Lung (tissue), 12 donors: Measurements from ENCODE around the gene LAMA3. TPM values are rescaled to one million over a fixed set of nuclear protein-coding genes. Genes with fewer than 3 reads are reported as not detected.

Source experiments
- ATAC-seq: fragments of 200-7000 bp; cut with Tn5 transposase; one replicate; pipeline ENCODE4 v1.9.1; 2020; ENCODE audit warnings: moderate number of reproducible peaks; ENCODE audit not compliant: insufficient read depth, low FRiP score
- DNase-seq, 3 donors: peaks; one replicate each; pipeline ENCODE4 v3.0.0-alpha.2; 2013 to 2017
- H3K27ac ChIP-seq, 2 donors: one replicate each; pipeline ENCODE4 v1.5.1; 2013; ENCODE audit warnings: mild to moderate bottlenecking in 2 of 2, moderate library complexity in 2 of 2, control low read depth in 1 of 2, inconsistent platforms in 1 of 2, low read depth in 1 of 2, low read length in 1 of 2
- H3K27me3 ChIP-seq, 3 donors: one replicate each; pipeline ENCODE4 v1.5.1; 2013; ENCODE audit warnings: low read length in 2 of 3; ENCODE audit not compliant: control insufficient read depth in 3 of 3, insufficient read depth in 3 of 3
- H3K36me3 ChIP-seq, 4 donors: one replicate each; pipeline ENCODE4 v1.5.1; 2013; ENCODE audit warnings: low read length in 4 of 4, mild to moderate bottlenecking in 1 of 4, moderate library complexity in 1 of 4; ENCODE audit not compliant: control insufficient read depth in 4 of 4, insufficient read depth in 4 of 4
- H3K4me1 ChIP-seq, 5 donors: one replicate each; pipeline ENCODE4 v1.5.1; 2013; ENCODE audit warnings: low read length in 5 of 5, mild to moderate bottlenecking in 2 of 5, moderate library complexity in 1 of 5; ENCODE audit not compliant: control insufficient read depth in 5 of 5, insufficient read depth in 5 of 5
- H3K4me3 ChIP-seq: one replicate; pipeline ENCODE4 v1.5.1; 2013; ENCODE audit warnings: mild to moderate bottlenecking, control low read depth, moderate library complexity
- H3K9ac ChIP-seq, 2 donors: one replicate each; pipeline ENCODE4 v1.5.1; 2013; ENCODE audit warnings: low read length in 2 of 2, control low read depth in 1 of 2; ENCODE audit not compliant: insufficient read depth in 1 of 2
- H3K9me3 ChIP-seq, 4 donors: one replicate each; pipeline ENCODE4 v1.5.1; 2013; ENCODE audit warnings: low read length in 3 of 4, mild to moderate bottlenecking in 1 of 4, moderate library complexity in 1 of 4; ENCODE audit not compliant: control insufficient read depth in 4 of 4, insufficient read depth in 3 of 4
- WGBS, 2 donors: extraction: QIAGEN DNeasy Blood & Tissue Kit; methylation state at CpG; one replicate each; pipeline ENCODE4 v1.1.7; 2013; 5-methylcytosine and 5-hydroxymethylcytosine counted together
- polyA plus RNA-seq, 2 donors: library from polyadenylated mRNA; stranded (reverse); fragments of 200-250 nt; gene quantifications; one replicate each; pipeline ENCODE4 v1.2.1, GENCODE V29; 2013
- total RNA-seq, 2 donors: library from RNA; depleted of rRNA in 1 of 2; stranded (reverse); fragments of >200 nt in 1 of 2; gene quantifications; one replicate each; pipeline ENCODE4 v1.2.1, GENCODE V29; 2014 to 2021
- TF ChIP-seq, protein P1 (sequence below): IDR thresholded peaks from 2 replicates; pipeline ENCODE4 v1.5.1; 2012; ENCODE audit warnings: mild to moderate bottlenecking; ENCODE audit errors: control extremely low read depth, extremely low read depth
- donor health status: control.
- donor health status: control.
- donor health status: Bipolar disorder and iron deficiency.
- donor health status: healthy.
- donor health status: DM: yes; HTN: yes; CAD: no.

Gene LAMA3
- total and polyA plus RNA-seq, 4 donors = 14.1 to 110 (median 51.9) TPM

DNA sequence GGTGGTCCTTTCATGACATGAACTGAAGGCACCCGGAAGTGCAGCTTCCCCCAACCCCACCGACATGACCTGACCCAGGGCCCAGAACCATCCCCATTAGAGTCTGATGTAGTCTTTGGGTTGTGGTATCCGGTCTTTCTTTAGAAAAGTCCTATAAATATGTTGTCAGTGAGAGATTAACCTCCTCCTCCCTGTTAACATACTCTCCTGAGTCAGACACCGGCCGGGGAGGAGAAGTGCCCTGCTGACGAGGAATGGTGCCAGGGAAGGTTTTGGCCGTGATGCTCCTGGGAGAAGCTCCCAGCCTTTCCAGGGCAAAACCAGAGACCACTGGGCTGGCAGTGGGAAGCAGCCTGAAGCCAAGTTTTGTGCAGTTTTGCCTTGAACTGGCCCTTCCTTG lies 109.0 kb downstream of the LAMA3 start:
- DNase-seq (no peak), ATAC-seq (no peak)
- H3K4me3 ChIP-seq = no peak overlapping the region
- no peaks in the 10 kb centered on the region for H3K9me3 ChIP-seq
- H3K27ac ChIP-seq = no peak overlapping the region
- H3K27me3 ChIP-seq = peaks cover 0 to 3% (median 0%) of the 10 kb centered on the region in 3 donors
- 71 to 81% methylated on average over 7 of the region's 7 CpGs for WGBS, 2 donors
- peaks cover 0 to 1% (median 0%) of the 10 kb centered on the region in 4 donors for H3K36me3 ChIP-seq
- H3K4me1 ChIP-seq = no peaks in the 10 kb centered on the region
- TF ChIP-seq, protein P1, sequence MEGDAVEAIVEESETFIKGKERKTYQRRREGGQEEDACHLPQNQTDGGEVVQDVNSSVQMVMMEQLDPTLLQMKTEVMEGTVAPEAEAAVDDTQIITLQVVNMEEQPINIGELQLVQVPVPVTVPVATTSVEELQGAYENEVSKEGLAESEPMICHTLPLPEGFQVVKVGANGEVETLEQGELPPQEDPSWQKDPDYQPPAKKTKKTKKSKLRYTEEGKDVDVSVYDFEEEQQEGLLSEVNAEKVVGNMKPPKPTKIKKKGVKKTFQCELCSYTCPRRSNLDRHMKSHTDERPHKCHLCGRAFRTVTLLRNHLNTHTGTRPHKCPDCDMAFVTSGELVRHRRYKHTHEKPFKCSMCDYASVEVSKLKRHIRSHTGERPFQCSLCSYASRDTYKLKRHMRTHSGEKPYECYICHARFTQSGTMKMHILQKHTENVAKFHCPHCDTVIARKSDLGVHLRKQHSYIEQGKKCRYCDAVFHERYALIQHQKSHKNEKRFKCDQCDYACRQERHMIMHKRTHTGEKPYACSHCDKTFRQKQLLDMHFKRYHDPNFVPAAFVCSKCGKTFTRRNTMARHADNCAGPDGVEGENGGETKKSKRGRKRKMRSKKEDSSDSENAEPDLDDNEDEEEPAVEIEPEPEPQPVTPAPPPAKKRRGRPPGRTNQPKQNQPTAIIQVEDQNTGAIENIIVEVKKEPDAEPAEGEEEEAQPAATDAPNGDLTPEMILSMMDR = no peak
- H3K9ac ChIP-seq = no peak overlapping the region

DNA sequence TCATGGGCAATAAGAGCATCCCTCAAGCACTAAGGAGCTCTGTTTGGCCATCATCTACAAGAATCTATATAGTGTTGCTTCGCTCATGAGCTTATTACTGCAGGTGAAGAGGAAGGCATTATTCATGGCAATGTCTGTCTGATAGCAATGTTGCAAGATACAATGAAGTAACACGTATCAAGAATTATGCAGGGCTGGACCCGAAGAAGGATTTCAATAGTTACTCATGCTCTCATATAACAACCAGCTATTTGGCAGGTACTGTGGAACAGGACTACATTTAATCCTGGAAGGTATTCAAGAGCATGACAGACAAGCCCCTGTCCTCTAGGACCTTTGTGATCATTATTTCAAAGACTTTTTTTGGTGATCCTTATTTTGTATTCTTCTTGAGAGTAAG lies 109.6 kb downstream of the LAMA3 start:
- Histone ChIP-seq H3K4me1 (no peaks in the 10 kb centered on the region), H3K27me3 (peaks cover 0 to 3% (median 0%) of the 10 kb centered on the region in 3 donors), H3K4me3 (no peak overlapping the region), H3K27ac (no peak overlapping the region), H3K36me3 (no peaks in the 10 kb centered on the region), H3K9me3 (no peaks in the 10 kb centered on the region), H3K9ac (no peak overlapping the region)
- no peak for ATAC-seq
- WGBS, 2 donors = 58 to 61% methylated on average over 3 of the region's 3 CpGs
- DNase-seq = no peak
- TF ChIP-seq, protein P1 = no peak

DNA sequence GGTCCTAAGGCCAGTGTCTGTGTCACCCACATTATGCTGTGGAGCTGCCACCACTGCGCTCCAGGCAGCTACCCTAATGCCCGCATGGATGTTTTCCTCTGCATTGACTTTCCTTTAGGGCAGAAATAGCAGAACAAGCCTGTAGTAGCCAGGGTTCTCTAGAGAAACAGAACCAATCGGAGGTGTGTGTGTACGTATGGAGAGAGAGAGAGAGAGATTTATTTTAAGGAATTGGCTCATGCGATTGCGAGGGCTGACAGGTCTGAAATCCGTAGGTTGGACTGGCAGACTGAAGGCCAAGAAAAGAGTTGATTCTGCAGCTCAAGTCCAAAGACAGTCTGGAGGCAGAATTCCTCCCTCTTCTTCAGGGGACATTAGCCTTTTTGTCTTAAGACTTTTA lies 110.3 kb downstream of the LAMA3 start:
- TF ChIP-seq, protein P1 = no peak
- no peak overlapping the region for H3K27ac ChIP-seq
- no peak overlapping the region for H3K4me3 ChIP-seq
- DNase-seq (no peak), ATAC-seq (no peak)
- H3K9ac ChIP-seq = no peak overlapping the region
- 93 to 97% methylated on average over 7 of the region's 7 CpGs for WGBS, 2 donors
- H3K9me3 ChIP-seq = no peaks in the 10 kb centered on the region
- no peaks in the 10 kb centered on the region for H3K4me1 ChIP-seq
- peaks cover 0 to 3% (median 0%) of the 10 kb centered on the region in 3 donors for H3K27me3 ChIP-seq
- no peaks in the 10 kb centered on the region for H3K36me3 ChIP-seq

DNA sequence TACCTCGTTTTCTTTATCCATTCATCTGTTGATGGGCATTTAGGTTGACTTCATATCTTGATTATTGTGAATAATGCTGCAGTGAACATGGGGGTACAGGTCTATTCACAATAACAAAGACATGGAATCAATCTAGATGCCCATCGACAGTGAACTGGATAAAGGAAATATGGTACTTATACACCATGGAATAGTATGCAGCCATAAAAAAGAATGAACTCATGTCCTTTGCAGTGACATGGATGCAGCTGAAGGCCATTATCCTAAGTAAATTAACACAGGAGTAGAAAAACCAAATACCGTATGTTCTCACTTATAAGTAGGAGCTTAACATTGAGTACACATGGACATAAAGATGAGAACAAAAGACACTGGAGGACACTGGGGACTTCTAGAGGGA lies 111.6 kb downstream of the LAMA3 start:
- no peak overlapping the region for H3K4me3 ChIP-seq
- WGBS, 2 donors = 96 to 100% methylated on average over 3 of the region's 3 CpGs
- H3K36me3 ChIP-seq = no peaks in the 10 kb centered on the region

More for the DNA sequence above, 111.6 kb downstream of the LAMA3 start:
- ATAC-seq (no peak), DNase-seq (no peak)
- TF ChIP-seq, protein P1 = no peak
- no peak overlapping the region for H3K27ac ChIP-seq
- peaks cover 0 to 3% (median 0%) of the 10 kb centered on the region in 3 donors for H3K27me3 ChIP-seq
- no peaks in the 10 kb centered on the region for H3K9me3 ChIP-seq
- H3K4me1 ChIP-seq = no peaks in the 10 kb centered on the region
- H3K9ac ChIP-seq = no peak overlapping the region
